GM19351 (cell line): ENCODE data around the gene FHIT.

Experiments used
- ATAC-seq: cut with Tn5 transposase; IDR thresholded peaks from one replicate; pipeline ENCODE4 v1.9.1; 2021; ENCODE audit warnings: mild to moderate bottlenecking, moderate library complexity; ENCODE audit not compliant: unreplicated experiment

Gene FHIT

GRCh38 chr3:59930170-59930569 is 1321.1 kb downstream of the FHIT start:
- no peak for ATAC-seq

DNA sequence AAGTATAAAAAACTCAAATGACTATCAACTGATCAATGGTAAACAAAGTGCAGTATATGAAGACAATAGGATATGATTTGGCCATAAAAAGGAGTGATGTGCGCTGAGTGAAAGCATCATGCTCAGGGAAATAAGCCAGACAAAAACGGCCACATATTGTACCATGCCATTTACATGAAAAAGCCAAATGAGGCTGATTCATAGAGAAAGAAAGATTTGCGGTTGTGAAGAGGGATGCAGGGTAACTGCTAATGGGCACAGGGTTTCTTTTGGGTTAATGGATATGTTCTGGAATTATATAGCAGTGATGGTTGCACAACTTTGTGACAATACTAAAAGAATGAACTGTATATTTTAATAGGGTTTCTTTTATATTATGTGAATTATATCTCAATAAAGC is 1324.2 kb downstream of the FHIT start:
- ATAC-seq: no peak

GRCh38 chr3:59925946-59926345 is 1325.3 kb downstream of the FHIT start:
- ATAC-seq: no peak

GRCh38 chr3:59922192-59922591 is 1329.1 kb downstream of the FHIT start:
- ATAC-seq: no peak

DNA sequence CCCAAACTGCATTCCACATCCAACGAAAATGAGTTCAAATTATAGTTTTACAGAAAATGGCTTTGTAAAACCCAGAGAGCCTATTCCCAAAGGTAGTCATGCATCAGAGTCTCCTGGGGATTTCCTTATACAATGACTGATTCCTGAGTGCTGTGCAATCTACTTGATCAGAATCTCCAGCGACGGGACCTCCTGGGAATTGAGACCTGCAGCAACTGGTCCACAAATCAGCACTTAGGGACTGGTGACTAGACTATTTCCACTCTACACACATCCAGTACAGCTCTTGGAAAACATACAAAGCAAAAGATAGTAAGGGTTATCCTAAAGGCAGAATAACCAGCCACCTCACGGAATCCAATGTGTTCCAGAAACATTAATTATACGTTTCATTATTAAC is 1330.4 kb downstream of the FHIT start:
- ATAC-seq: no peak

DNA sequence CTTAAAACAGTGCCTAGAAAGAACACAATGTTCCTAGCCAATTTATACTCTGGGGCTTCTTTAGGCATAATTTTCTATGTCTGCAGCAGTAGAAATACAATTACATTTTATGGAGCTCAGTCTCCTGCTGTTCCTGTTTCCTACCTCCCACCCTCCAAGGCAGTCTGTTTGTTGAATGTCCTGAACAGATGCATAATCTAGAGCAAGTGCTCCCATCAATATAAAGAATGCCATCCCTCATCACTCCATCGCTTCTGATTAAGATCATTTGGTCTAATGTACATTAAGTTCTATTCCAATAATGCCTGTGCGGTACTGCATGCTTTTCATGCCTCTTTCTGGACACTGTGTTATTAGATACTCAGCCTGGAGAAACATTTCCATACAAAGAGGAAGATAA is 1331.7 kb downstream of the FHIT start:
- ATAC-seq: no peak

- ATAC-seq: no peak
These were observed 1337.0 kb downstream of the FHIT start for GRCh38 chr3:59914251-59914650.

DNA sequence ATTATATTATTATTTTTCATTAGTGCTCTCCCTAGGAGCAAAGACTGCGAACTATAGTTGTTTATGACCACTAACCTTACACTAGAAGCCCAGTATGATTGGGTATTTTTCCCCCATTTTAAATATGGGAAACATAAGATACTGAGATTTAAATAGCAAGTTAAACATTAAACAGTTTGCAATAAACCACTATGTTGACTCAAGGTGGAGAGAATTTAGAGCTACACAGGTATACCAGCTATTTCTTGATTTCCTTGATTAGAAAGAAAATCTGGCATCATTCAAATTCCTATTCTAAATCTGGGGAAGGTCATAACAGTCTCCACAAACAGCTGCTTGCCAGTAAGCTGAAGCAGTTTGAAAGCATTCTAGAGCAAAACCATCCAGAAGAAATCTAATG is 1337.6 kb downstream of the FHIT start:
- no peak for ATAC-seq

DNA sequence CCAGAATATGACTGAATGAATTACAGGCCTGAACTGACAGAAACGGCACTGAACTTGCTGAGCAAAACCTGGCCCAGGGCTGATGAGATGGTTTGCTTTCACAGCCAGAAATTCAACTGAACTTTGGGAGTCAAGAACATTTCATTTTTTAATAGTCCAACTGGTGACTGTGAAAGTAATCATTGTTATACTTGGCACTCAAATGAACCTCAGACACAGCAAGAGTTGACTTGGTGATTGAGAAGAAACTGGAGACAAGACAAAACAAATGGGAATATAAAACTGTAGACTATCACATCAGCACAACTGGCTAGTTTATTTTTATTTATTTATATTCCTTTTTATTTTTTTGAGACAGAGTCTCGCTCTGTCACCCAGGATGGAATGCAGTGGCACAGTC is 1342.6 kb downstream of the FHIT start:
- ATAC-seq: no peak

- ATAC-seq: no peak
These were observed 1343.0 kb downstream of the FHIT start for GRCh38 chr3:59908280-59908679.

GRCh38 chr3:59904296-59904695 is 1347.0 kb downstream of the FHIT start:
- ATAC-seq: no peak

GRCh38 chr3:59899061-59899460 is 1352.2 kb downstream of the FHIT start:
- no peak for ATAC-seq

DNA sequence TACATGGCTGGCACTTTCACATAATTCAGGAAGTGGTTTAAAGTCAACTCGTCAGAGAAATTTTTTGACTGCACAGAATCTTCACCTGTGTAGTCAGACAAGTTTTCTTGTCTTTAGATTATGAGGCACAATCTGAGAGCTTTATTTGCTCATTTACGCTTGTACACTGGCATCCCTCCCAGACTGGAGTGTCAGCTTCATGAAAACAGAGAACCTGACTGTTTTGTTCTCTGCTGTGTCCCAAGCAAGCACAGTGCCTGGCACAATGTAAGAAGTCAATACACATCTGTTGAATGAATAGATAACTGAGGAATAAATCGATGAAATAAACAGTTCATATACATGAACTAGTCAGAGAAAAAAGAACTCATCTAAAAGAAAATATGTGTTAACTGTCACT is 1355.3 kb downstream of the FHIT start:
- no peak for ATAC-seq

- no peak for ATAC-seq
These were observed 1356.7 kb downstream of the FHIT start for GRCh38 chr3:59894425-59895121.

DNA sequence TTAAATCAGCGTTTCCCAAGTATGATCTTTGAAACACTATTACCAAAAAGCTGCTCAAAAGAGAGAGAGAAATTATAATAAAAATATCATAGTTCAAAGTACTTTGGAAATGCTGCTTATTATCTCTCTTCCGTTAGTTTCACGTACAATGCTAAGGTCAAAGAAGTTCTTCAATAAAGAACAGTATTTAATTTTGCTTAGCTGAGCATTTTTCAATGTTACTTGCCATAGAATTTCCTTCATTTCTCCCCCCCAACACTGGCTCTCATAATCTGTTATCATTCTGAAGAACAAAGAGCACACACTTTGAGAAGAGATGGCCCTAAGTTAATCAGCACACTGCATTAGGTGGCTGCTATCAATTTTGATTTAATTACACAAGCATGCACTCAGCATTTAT is 1360.6 kb downstream of the FHIT start:
- ATAC-seq: no peak

- ATAC-seq: no peak
These were observed 1364.5 kb downstream of the FHIT start for GRCh38 chr3:59886790-59887189.

DNA sequence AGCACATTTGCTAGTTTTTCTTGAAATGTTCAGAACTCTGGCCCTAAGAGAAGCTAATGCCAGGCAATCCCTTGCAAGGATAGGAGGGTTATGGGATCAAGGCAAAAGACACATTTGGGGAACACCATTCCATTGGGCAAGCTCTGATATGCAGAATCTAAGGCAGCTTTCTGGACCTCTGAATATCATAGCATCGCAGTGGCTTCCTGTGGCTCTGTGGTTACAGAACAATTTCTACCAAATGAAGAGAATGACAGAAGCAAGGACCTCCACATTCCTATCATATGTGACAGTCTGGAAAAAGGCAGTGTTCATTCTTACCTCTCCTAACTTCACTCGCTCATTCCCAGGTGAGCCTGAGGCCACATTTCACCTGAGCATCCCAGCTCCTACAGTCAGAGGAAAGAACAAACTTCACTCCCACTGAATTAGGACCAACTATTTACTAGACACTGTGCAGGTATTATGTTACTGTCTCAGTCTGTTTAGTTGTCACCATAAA is 1365.3 kb downstream of the FHIT start:
- no peak for ATAC-seq

DNA sequence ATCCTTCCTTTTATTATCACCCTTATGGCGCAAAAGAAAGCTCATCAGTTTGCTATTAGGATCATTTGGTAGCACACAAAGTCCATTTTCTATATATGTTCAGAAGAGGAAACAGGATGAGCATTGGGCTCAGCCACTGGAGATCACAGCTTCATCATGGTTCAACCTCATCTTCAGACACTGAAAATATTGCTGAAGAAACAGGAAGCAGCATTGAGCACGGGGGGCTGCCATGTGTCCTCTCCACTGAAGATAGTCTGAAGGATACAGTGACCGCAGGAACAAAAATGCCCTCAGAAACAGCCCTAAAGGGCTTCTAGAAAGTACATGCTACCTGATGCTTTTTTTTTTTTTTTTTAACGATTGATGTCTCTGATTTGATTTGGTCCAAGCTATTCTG is 1366.2 kb downstream of the FHIT start:
- ATAC-seq: no peak

GRCh38 chr3:59884409-59884808 is 1366.8 kb downstream of the FHIT start:
- no peak for ATAC-seq

DNA sequence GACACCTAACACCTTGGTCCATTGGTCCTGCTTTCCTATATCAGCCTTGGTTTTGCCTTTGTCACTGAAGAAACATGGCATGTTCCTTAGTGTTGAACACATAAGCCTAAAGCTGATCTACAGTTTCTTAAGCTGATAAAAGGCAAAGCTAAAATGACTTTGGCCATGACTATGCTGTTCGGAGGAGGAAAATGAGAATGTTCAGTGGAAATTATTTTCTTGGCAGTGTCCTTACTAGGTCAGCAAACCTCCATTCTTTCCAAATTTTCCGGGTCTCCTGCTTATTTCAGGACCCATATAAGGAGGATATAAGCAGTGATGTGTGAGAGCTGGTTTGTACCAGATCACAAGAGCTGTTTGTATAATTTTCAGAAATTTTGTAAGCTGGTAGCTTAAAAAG is 1368.5 kb downstream of the FHIT start:
- ATAC-seq: no peak

- ATAC-seq: no peak
These were observed 1370.5 kb downstream of the FHIT start for GRCh38 chr3:59880717-59881116.

- ATAC-seq: no peak
These were observed 1372.1 kb downstream of the FHIT start for GRCh38 chr3:59879031-59879581.

DNA sequence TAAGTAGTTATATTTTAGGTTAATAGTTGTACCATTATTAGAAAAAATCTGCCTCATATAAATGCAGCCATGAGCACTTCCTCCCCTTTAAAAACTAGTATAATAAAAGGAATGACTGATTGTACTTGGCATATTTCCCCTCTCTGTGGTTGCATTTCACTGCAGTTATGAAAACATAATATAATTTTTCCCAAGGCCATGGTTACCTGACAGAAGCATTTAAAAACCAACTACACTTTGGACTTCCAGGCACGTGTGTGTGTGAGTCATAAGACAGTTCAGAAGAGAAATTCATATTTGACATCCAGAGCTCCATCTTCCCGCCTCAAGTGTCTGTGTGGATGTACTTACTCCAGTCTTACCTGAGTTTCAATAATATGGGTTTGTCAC is 1373.2 kb downstream of the FHIT start:
- no peak for ATAC-seq
